ENCODE results near the gene MED16.

DNA sequence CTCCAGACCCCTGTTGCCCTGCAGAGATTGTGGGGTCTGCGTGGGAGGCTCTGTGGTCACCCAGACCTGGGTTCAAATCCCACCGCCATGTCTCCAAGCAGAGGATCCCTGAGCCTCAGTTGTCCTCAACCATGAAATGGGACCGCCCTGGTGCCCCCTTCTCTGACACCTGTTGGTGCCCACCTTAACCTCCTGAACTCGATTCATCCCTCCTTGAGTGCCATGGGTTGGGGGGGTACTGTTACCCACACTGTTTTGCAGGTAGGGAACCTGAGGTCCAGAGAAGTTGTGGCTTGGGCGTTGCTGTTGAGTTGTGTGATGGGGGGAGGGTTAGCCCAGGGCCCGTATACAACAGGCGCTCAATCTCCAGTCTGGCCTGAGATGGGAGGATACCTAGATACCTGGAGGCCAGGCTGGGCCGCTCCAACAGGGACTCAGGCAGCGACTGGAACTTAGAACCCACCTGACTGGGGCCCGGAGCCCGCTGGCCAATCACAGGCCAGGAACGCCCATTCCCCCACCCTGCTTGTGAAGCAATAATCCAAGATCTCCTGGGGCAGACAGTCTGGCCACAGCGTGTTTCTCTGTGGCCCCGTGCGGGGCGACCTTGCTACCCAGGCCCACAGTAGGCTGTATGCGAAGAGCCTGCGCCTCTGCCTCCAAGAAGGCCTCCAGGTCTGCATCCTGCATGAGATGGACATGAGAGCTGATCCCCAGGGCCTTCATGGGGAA lies 35.6 kb upstream of the MED16 start:
- TF ChIP-seq, protein P1, sequence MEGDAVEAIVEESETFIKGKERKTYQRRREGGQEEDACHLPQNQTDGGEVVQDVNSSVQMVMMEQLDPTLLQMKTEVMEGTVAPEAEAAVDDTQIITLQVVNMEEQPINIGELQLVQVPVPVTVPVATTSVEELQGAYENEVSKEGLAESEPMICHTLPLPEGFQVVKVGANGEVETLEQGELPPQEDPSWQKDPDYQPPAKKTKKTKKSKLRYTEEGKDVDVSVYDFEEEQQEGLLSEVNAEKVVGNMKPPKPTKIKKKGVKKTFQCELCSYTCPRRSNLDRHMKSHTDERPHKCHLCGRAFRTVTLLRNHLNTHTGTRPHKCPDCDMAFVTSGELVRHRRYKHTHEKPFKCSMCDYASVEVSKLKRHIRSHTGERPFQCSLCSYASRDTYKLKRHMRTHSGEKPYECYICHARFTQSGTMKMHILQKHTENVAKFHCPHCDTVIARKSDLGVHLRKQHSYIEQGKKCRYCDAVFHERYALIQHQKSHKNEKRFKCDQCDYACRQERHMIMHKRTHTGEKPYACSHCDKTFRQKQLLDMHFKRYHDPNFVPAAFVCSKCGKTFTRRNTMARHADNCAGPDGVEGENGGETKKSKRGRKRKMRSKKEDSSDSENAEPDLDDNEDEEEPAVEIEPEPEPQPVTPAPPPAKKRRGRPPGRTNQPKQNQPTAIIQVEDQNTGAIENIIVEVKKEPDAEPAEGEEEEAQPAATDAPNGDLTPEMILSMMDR (conservative IDR thresholded peaks at IDR 0.05; ENCODE audit: low read depth, low read length) = no peak
- TF ChIP-seq POLR2A (IDR thresholded peaks at IDR 0.05; ENCODE audit: low read depth, low read length) (no peak), RCOR1 (IDR thresholded peaks at IDR 0.05; ENCODE audit: insufficient replicate concordance, low read length) (no peak), MXI1 (IDR thresholded peaks at IDR 0.05; ENCODE audit: borderline replicate concordance, low read depth, low read length) (no peak)

Measured in IMR-90 (cell line).